PFSK-1 (cell line): ENCODE measurements around the gene NUDT13.

Experiments
- POLR2AphosphoS5 ChIP-seq: IDR thresholded peaks from 2 replicates; pipeline ENCODE4 v1.6.1; 2012; ENCODE audit warnings: low read depth, mild to moderate bottlenecking, control low read depth, low read length, moderate library complexity
- TAF1 ChIP-seq: IDR thresholded peaks from 2 replicates; pipeline ENCODE4 v1.6.1; 2012; ENCODE audit warnings: low read length, control low read depth, borderline replicate concordance; ENCODE audit not compliant: insufficient read depth
- TF ChIP-seq, protein P1 (sequence below), 2 experiments: IDR thresholded peaks; 2 replicates each; pipeline versions ENCODE4 v1.6.1 to v1.8.0; 2011 to 2012; ENCODE audit warnings: low read depth in 2 of 2, low read length in 2 of 2, control low read depth in 1 of 2, inconsistent platforms in 1 of 2, mild to moderate bottlenecking in 1 of 2, moderate library complexity in 1 of 2; ENCODE audit not compliant: insufficient read depth in 1 of 2

DNA sequence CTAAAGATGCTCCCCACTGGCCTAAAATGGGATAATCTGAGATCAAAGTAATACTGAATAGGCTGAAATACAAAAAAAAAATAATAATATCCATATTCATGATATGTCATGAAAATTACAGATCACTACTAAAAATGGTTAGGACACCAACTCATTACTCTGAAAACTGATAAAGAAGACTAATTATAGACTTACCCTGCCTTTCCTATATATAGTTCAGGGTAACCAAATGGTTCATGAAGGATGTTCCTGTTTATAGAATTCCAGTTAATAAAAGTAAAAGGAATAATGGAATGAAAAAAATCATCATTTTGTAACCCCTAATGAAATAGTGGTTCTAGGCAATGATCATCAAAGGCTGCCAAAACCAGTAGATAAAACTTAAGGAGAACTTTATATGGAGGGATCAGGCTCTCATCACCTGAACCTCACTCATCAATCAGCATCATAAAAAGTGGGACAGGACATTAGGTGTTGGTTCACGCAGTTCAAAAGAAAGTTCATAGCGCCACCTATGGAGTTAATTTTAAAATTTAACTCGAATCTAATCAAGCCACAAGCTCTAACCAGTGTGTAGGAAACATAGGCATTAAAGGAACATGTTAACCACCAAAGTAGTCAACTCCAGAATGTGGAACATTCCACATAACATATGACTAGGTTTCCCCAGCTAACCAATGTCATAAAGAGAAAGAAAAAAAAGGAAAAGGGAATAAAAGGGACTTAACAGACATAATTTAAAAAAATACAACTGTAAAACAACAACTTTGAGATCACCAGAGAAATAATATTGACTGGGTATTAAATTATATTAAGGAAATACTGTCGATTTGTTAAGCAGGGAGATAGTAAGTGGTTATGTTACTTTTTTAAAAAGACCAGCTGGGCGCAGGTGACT lies 49.3 kb upstream of the NUDT13 start:
- TF ChIP-seq POLR2AphosphoS5 (no peak), TAF1 (no peak)
- TF ChIP-seq, protein P1, sequence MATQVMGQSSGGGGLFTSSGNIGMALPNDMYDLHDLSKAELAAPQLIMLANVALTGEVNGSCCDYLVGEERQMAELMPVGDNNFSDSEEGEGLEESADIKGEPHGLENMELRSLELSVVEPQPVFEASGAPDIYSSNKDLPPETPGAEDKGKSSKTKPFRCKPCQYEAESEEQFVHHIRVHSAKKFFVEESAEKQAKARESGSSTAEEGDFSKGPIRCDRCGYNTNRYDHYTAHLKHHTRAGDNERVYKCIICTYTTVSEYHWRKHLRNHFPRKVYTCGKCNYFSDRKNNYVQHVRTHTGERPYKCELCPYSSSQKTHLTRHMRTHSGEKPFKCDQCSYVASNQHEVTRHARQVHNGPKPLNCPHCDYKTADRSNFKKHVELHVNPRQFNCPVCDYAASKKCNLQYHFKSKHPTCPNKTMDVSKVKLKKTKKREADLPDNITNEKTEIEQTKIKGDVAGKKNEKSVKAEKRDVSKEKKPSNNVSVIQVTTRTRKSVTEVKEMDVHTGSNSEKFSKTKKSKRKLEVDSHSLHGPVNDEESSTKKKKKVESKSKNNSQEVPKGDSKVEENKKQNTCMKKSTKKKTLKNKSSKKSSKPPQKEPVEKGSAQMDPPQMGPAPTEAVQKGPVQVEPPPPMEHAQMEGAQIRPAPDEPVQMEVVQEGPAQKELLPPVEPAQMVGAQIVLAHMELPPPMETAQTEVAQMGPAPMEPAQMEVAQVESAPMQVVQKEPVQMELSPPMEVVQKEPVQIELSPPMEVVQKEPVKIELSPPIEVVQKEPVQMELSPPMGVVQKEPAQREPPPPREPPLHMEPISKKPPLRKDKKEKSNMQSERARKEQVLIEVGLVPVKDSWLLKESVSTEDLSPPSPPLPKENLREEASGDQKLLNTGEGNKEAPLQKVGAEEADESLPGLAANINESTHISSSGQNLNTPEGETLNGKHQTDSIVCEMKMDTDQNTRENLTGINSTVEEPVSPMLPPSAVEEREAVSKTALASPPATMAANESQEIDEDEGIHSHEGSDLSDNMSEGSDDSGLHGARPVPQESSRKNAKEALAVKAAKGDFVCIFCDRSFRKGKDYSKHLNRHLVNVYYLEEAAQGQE (IDR thresholded peaks at IDR 0.05; ENCODE audit: insufficient read depth in 1 of 2, low read depth in 2 of 2, low read length in 2 of 2): no peak
